GM13976 (cell line): ENCODE results near the gene SNAI3.

ENCODE experiments used
- DNase-seq: peaks from one replicate; pipeline ENCODE4 v3.0.0; 2012; ENCODE audit warnings: low spot score
- CTCF ChIP-seq: IDR thresholded peaks from 2 replicates; pipeline ENCODE4 v1.5.1; 2012; ENCODE audit warnings: borderline replicate concordance, mild to moderate bottlenecking; ENCODE audit not compliant: insufficient read depth; ENCODE audit errors: extremely low read depth, missing control alignments, control extremely low read depth
- in situ Hi-C: fragments of 300-500 bp; cut with MboI; formaldehyde crosslinking; loops from one replicate; pipeline ENCODE4 v1.12.0; 2022; ENCODE audit warnings: low sequenced_read_pairs, mixed read lengths, inconsistent platforms; ENCODE audit not compliant: unreplicated experiment

SNAI3 gene

GRCh38 chr16:88721236-88721635 is 34.9 kb upstream of the SNAI3 start:
- in situ Hi-C loops = no loop called here
- TF ChIP-seq CTCF = no peak
- no peak for DNase-seq

DNA sequence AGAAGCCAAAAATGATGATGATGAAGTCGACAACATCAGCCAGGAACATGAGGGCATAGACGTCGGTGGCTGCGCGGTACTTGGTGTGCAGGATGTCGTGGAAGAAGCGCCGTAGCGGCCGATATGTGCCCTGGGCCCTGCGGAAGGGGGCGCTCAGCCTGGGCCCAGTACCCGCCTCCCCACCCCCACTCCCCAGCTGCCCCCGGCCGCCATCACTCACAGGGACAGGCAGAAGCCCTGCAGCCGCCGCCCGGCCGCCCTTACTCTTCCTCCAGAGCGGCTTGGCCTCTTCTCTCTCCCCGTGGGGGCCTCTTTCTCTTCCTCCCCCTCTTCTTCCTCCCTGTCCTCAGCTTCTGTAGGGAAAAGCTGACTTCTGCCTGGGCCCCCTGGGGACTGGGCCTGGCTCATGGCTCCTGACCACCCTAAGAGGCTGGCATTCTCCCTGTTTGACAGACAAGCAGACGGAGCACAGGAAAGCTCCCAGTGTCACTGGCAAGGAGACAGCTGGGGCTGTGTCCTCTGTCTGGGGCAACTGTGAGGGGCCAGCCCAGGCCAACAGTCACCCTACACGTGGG is 34.2 kb upstream of the SNAI3 start:
- DNase-seq = no peak
- in situ Hi-C loops = no loop called here
- TF ChIP-seq CTCF = no peak

DNA sequence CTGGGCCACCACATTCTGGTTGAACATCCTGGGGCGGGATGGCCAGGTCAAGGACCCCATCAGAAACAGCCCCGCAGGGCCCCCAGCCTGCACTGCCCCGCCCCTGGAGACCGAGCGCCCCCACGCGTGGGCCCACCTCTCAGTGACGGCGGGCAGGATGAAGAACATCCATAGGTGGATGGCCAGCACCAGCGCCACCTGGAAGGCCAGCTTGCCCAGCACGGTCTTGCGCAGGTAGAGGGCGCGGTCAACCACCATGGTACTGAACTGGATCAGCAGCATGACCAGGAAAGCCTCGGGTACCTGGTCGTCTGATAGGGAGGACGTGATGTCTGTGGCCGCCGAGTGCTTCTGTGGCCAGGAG is 33.6 kb upstream of the SNAI3 start:
- TF ChIP-seq CTCF = no peak
- DNase-seq = no peak
- in situ Hi-C loops = no loop called here

- no peak for TF ChIP-seq CTCF
- in situ Hi-C loops = no loop called here
- DNase-seq = no peak
These were observed 33.1 kb upstream of the SNAI3 start for GRCh38 chr16:88719267-88719932.

DNA sequence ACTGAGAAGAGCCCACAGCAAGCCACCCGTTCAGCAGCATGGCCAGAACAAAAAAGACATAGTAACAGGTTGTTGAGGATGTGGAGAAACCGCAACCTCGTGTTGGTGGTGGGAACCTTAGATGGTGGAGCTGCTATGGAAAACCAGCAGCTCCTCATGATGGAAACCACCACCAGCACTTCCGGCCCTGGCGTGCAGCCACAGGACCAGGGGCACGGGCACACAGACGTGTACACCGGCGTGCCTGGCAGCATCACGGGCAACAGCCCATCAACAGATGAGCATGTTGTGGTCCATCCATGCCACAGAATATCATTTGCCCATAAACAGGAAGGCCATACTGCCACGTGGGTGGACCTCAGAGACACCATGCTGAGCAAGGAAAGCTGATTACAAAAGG is 31.9 kb upstream of the SNAI3 start:
- TF ChIP-seq CTCF = no peak
- in situ Hi-C loops = no loop called here
- no peak for DNase-seq

GRCh38 chr16:88716601-88717001 is 30.3 kb upstream of the SNAI3 start:
- in situ Hi-C loops = no loop called here
- no peak for TF ChIP-seq CTCF
- no peak for DNase-seq

GRCh38 chr16:88716201-88716600 is 29.9 kb upstream of the SNAI3 start:
- DNase-seq = no peak
- in situ Hi-C loops = no loop called here
- no peak for TF ChIP-seq CTCF
